NCI-H2029 treated with DMSO at 0.1 percent for 48 hours (cell line): ENCODE results near the gene NFYC.

Experiments
- DNase-seq: peaks from one replicate; lab custom pipeline; 2025; lab: John Stamatoyannopoulos, UW

NFYC gene

DNA sequence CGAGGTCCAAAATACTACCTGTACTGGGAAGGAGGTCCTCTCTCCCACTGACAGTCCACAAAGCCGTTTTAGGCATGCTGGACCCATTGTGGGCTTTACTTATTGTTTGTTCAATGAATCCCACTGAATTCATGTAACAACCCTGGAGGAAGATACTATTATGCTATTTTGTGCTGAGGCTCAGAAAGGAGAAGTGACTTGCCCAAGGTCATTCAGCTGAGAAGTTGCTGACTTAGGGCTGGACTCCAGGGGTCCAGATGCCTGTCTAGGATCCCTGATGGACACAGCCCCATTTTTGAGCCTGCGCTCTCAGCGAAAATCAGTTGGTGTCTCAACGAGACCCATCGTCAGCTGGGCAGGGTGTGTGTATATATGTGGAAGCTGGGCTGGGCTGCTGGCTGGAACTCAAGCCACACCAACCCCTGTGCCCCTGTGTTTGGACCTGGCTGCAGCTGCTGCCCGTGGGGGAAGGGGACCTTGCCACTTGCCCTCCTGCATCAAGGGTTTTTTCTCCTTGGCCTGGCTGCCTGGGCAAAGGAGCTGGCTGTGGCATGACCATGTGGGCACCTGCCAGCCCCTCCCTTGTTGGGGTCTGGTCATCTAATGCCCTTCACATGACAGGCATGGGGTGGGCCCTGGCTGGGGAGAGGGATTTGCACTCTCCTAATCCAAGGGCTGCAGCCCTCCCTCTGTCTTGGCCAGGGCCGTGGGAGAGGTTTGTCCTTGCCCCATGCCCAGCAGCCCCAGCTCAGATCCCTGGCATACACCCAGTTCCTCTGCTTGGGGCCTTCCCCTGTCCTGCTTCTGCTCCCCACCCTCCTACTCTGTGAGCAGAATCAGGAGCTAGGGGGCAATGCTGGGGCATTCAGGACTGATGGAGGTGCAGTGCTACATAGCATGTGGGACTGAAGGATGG lies 107.1 kb downstream of the NFYC start:
- DNase-seq: no peak

DNA sequence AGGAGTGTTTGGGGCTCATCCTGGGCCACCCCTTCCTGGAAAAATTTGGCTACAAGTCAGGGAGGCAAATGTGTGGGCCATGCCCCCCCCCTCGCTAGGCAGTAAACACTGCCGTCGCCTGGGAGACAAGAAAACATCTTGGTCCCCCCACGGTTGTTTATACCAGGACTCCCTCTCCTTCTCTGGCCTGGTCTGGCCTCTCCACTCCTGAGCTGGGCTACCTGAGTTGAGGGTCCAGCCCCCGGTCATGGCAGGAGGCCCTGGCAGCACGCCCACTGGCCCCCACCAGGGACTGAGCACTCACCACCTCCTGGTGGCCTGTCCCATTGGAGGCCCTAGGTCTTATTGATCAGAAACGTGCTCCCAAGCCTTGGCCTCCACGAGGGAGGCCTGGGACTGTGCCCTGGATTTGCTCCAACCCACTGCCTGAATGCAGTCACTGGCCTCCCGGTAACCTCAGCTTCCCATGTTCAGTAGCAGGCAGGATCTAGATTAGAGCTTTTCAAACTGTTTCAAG lies 107.9 kb downstream of the NFYC start:
- DNase-seq: no peak

DNA sequence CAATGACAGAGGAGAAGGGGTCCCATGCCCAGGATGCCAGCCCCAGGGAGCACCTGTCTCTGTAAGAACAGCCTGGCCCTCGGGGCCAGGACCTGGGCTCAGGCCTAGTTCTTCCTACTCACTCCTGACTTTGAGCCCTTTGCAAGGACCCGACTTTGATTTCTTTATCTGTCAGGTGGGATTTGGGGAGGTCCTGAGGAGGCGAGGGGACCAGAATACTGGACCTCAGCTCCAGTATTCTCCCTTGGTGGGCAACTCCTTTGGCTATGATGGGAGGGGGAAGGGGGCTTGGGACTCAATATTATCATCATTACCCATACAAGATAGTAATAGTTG lies 110.2 kb downstream of the NFYC start:
- DNase-seq: no peak

DNA sequence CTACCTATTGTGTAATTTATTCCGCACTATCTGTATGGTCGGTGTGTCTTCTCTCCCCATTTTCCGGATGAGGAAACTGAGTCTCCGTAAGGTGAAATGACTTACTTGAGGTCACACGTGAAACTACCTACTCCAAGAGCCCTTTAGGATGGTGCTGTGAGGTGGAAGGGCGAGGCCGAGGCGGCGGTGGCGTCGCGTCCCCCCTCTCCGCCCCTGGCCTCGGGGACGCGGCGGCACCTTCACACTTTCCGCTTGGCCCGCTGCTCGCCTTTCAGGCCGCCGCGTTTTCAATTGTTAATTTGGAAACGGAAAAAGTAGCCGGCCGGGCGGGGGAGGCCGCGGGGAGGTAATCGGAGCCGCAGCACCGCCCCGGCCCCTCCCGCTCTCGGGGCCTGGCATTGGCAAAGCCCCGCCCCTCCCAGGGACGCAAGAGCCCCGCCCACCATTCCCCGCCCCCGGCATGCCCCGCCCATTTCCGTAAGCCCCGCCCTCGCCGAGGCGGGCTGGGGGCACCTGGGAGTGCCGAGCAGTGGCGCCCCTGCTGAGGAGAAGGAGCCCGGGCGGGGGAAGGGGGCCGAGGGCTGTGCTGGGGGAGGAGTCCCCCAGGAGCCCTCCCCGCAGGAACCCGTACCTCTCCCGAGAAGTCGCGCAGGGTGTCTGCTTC lies 110.7 kb downstream of the NFYC start:
- DNase-seq: peak; percentile 98

DNA sequence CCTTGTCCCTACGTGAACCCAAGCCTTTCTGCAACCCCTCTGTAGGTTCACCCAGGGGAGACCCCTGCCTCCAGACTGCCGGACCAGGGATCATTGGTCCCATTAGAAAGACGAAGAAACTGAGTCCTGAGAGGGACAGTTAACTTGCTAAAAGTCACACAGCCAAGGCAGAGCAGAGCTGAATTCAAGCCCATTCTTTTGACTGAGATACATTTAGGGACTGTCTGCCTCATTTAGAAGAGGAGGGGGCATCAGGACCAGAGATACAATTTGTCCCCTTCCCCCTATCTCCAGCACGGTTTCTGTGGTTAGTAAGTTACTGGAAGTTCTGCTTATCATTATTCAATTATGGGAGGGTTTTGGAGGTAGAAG lies 111.2 kb downstream of the NFYC start:
- no peak for DNase-seq

DNA sequence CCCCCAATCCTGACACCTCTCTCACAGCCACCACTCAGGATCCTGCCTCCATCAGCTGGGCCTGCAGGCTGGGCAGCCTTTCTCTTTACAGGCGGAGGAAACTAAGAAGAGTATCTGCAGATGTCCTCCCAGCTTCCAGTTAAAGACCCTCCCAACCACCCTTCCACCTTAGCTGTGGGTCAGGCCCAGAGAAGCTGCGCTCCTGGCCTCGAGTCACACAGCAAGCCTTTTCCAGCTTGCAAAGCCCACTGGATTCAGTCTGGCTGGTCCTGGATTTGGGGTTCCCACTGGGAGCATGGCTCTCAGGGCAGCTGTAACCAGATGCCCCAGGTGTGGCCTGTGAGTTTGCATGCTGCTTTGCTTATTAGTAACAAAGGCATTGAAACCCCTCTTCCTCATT lies 111.9 kb downstream of the NFYC start:
- no peak for DNase-seq

DNA sequence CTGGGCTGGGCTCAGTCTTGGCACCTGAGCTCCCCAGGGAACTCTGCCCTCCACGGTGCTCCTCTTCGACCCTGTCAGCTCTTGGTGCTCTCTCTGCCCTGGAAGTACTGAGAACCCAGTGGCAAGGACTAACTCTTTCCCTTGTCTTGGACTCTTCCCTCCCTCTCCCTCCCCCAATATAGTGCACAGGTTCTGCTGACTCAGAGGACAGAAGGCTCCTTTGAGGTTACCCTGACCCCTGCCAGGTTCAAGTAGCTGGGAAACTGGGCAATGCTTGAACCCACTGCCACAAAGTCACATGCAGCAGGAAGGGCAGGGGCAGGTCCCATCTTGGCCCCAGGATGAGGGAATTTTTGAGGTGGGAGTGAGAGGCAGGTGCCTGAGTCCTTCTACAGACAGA lies 112.4 kb downstream of the NFYC start:
- no peak for DNase-seq

DNA sequence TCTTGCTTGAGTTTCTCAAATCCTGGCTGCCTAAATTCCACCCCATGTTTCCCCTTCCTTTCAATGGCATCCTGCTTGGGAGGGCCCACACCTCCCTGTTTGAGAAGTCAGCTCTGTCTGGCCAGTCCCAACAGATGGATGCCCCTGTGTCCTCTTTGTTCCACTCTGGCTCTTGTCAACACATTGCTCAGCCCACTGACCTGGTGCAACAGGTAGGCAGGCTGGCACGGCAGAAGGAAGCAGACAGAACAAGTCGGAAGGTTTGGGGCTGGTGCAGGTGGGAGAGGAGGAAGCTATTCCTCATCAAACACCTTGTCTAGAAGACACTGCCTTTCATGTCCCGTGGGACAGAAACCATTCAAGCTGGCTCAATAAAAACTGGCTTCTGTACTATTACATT lies 114.7 kb downstream of the NFYC start:
- DNase-seq: no peak

DNA sequence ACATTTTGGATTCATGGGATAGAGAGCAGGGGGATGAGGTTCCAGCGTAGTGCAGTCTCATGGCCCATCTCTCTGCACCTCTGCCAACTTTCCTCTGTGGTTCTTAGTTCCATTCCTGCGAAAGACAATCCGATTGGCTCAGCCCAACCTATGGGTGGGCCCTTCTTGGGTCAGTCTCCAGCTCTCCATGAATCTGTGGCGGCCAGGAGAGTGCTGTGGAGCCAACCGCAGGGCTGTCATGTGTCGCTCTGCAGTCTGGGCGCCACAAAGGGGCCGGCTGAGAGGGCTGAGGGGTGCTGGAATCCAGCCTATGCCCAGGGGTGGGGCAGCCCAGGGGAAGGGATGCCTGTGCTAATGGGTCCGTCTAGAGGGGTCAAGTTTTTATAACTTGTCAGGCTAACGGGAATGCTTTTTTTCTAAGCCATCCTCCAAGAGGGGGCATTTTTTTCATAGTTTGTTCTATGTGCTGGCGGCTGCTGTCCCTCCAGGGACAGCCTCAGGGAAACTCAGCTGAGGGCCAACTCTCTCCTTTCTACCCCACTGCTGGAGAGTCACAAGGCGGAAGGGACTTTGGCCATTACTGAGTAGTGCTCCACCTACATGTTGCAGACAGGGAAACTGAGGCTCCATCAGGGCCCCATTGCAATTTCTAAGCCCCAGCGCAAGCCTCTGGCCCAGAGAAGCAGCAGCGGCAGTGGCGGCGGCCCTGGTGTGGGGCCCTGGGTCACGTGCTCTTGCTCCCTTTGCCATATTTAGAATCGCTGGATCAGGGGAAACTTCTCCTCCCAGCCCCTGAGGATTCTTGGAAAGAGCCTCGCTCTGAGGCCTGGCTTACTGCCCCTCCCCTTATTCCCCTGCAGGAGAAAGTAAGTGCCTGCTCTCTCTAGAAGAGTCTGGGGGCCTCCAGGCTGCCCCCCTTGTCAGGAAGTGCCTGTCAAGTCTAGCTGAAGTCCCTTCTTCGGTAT lies 115.5 kb downstream of the NFYC start:
- no peak for DNase-seq

DNA sequence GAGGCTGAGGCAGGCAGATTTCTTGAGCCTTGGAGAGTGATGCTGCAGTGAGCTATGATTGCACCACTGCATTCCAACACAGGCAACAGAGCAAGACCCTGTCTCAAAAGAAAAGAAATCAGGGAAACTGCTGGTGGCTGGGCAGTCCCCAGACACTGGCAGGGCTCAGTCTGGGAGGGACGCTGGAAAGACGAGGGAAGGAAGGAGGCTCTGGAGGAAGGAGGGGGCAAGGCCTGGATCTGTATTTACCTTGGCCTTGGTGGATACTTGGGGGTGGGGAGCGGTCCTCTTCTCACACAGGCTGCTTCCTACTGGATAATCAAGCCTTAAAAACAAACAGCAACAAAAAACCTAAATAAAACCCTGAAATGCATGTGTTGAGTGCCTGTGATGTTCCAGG lies 116.5 kb downstream of the NFYC start:
- no peak for DNase-seq

DNA sequence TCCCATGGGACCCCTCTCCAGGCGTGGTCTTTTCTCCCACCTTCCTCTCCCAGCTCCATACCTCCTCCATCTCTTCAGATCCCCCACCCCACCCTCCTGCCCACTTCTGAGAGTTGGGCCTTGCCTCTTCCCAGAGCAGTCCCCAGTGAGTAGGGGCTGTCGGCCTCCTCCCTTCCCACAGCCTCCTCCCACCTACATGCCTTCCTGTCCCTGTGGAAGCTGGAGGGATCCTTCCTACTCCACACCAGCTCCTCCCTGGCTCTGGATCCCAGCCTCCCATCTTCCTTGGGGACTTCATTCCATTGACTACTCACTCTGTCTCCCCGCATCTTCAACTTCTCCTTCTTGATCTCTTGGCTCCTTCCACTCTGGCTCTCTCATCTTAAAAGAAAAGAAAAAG lies 116.9 kb downstream of the NFYC start:
- DNase-seq: no peak

DNA sequence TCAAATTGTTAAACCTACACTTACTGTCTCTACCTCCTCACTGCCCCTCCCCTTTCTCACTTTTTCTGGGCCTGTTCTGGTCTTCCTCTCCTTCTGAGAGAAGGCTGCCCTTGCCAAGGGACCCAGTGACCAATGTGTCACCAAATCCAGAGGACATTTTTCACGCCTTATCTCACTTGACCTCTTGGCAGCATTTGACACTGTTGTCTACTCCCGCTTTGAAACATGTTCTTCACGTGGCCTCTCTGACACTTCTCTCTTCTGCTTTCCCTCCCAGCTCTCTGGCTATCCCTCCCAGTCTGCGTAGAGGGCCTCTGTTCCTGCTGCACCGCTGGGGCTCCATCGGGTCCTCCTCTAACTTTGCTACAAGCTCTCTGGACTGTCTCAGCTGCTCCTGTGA lies 117.4 kb downstream of the NFYC start:
- DNase-seq: no peak

DNA sequence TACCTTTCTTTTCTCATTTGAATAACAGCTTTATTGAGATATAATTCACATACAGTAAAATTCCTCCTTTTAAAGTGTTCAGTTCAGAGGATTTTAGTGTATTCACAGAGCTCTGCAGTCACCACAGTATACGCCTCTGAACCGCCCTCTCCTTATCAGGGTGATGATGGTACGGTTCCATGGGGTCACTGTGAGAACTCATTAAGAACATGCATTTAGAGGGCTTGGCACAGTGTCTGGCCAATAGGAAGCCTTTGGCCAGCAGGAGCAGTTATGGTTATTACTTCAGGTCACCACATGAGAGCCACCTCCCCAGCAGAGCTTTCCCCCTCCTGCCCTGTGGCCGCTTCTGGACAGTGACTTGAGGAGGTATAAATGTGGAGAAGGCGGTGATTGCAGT lies 119.4 kb downstream of the NFYC start:
- no peak for DNase-seq

DNA sequence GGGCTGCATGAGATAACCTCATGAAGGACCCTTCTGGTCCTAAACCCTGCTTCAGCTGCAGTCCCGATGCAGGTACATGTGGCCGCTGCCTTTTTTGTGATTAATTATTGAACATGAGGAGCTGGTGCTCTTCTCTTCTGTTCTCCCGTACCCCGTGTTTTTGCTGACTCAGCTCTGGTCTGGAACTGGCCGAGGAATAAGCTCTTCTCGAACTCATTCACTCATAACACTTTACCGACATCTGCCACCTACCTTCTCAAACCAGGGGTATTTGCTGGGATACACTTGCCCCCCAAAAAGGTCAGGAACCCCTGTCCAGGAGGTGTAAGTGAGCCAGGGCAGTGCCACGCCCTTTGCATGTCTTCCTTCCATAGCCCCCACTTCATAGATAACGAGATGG lies 123.9 kb downstream of the NFYC start:
- no peak for DNase-seq

DNA sequence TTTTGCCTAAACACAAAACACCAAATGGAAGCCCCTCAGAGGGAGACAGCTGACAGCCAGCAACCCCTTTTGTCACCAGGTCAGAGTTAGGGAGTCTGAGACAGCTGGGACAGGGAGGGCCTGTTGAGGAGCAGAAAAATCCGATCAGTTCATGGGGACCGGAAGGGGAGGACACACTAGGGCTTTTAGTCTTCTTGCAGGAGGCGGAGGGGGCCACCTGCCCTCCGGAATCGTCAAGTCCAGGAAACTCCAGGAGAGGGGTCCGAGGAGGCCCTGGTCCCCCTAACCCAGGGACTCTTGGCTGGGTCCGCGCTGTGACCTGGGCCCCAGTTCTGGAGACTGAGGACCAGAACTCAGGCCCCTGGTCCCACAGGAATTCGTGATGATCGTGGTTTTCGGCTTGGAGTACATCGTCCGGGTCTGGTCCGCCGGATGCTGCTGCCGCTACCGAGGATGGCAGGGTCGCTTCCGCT lies 126.3 kb downstream of the NFYC start:
- no peak for DNase-seq

DNA sequence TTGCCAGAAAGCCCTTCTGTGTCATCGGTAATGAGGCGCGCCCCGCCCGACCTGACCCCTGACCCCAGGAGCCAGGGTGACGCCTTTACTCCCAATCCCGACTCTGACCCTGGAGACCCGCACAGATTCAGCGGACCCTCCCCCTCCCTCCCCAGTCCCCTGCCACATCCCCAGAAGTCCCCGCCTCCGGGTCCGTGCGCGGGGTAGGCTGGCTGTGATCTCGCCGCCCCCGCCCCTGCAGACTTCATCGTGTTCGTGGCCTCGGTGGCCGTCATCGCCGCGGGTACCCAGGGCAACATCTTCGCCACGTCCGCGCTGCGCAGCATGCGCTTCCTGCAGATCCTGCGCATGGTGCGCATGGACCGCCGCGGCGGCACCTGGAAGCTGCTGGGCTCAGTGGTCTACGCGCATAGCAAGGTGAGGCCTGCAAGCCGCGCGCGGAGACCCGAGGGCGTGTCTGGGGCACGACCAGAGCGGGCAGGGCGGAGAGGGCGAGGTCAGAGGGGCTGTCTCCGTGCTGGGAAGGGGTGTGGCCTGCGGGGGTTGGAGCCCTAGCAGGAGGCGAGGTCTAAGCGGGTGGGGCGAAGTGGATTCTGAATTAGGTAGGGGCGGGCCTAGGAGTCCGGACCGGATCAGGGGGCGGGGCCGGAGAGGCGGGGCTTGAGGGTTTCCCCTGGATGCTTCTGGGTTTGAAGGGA lies 126.9 kb downstream of the NFYC start:
- peak; percentile 87 for DNase-seq

DNA sequence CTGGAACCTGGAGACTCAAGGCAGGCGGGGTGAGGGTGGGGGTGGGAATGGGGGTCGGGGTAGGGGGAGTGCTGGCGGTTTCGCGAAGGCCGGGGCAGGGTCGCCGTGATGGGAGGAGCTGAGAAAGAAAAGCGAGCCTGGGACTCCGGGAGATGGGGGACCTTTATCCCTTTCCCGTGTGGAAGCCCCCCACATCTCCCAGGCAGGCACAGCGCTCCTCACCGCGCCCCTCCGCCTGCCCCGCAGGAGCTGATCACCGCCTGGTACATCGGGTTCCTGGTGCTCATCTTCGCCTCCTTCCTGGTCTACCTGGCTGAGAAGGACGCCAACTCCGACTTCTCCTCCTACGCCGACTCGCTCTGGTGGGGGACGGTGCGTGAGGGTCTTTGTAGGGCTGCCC lies 127.6 kb downstream of the NFYC start:
- DNase-seq: no peak

DNA sequence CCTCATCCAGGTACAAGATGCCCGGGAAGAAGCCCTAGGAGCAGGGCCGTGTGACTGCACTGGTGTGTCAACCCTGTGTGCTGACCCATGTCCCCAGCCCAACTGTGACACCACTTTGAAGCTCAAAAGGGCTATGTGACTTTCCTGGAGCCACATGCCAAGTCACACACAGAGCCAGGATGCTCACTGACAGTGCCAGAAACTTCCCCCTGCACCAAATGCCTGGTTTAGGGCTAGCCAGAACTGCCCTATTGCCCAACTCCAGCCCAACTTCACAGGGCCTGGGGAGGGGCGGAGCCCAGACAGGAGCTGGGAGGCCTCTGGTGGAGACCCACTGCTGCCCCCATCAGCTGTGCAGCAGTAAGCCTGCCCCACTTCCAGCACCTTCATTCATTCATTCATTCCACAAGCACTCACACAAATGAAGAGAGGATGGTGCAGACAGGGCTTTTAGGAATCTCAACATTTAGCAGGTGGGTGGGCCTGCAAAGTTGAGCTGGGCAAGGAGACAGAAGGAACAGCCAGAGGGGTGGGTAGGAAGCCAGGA lies 128.8 kb downstream of the NFYC start:
- no peak for DNase-seq
